DOHH2 (cell line): Measurements from ENCODE around the gene STK25.

Experiments used
- EZH2phosphoT487 ChIP-seq: fragments of 200-600 bp; sonication (generic); IDR thresholded peaks from 2 replicates; pipeline ENCODE4 v1.6.1; 2017; ENCODE audit warnings: borderline replicate concordance, mild to moderate bottlenecking, antibody characterized with exemption, low read length, moderate library complexity, mixed read lengths
- TF ChIP-seq, protein P1 (sequence below): fragments of 200-600 bp; sonication (generic); IDR thresholded peaks from one replicate; pipeline ENCODE4 v1.5.1; 2014; ENCODE audit warnings: antibody characterized with exemption, mild to moderate bottlenecking, low read depth, low read length; ENCODE audit not compliant: poor library complexity, severe bottlenecking

- TF ChIP-seq, protein P1, sequence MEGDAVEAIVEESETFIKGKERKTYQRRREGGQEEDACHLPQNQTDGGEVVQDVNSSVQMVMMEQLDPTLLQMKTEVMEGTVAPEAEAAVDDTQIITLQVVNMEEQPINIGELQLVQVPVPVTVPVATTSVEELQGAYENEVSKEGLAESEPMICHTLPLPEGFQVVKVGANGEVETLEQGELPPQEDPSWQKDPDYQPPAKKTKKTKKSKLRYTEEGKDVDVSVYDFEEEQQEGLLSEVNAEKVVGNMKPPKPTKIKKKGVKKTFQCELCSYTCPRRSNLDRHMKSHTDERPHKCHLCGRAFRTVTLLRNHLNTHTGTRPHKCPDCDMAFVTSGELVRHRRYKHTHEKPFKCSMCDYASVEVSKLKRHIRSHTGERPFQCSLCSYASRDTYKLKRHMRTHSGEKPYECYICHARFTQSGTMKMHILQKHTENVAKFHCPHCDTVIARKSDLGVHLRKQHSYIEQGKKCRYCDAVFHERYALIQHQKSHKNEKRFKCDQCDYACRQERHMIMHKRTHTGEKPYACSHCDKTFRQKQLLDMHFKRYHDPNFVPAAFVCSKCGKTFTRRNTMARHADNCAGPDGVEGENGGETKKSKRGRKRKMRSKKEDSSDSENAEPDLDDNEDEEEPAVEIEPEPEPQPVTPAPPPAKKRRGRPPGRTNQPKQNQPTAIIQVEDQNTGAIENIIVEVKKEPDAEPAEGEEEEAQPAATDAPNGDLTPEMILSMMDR = no peak
- TF ChIP-seq EZH2phosphoT487 = no peak
Measured at GRCh38 chr2:241535871-241536655, 27.7 kb upstream of the STK25 start.
